Measurements from ENCODE around the gene PTGER2.

Gene PTGER2

DNA sequence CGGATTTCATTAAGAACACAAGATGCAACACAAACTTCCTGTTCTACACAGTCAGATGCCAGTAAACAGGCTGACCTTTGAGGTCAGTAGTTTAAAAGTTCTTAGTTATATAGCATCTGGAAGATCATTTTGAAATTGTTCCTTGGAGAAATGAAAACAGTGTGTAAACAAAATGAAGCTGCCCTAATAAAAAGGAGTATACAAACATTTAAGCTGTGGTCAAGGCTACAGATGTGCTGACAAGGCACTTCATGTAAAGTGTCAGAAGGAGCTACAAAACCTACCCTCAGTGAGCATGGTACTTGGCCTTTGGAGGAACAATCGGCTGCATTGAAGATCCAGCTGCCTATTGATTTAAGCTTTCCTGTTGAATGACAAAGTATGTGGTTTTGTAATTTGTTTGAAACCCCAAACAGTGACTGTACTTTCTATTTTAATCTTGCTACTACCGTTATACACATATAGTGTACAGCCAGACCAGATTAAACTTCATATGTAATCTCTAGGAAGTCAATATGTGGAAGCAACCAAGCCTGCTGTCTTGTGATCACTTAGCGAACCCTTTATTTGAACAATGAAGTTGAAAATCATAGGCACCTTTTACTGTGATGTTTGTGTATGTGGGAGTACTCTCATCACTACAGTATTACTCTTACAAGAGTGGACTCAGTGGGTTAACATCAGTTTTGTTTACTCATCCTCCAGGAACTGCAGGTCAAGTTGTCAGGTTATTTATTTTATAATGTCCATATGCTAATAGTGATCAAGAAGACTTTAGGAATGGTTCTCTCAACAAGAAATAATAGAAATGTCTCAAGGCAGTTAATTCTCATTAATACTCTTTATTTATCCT, 13.5 kb downstream of the PTGER2 start:
- H3K79me2 ChIP-seq (ENCODE audit: control insufficient read depth, insufficient read depth, low read length): no peaks in the 10 kb centered on the region
- H4K8ac ChIP-seq (ENCODE audit: low read depth, low read length): no peak overlapping the region
- no peaks in the 10 kb centered on the region for H3K36me3 ChIP-seq (ENCODE audit: control insufficient read depth, insufficient read depth, low read length)
- H3K18ac ChIP-seq (ENCODE audit: low read length): no peak overlapping the region
- no peak overlapping the region for H3K9ac ChIP-seq (ENCODE audit: low read length)
- DNase-seq: no peak
- H2BK15ac ChIP-seq (replicated peaks; ENCODE audit: low read depth): no peak overlapping the region
- no peak overlapping the region for H3K4me3 ChIP-seq (ENCODE audit: low read length)
- no peak overlapping the region for H3K56ac ChIP-seq (ENCODE audit: low read length)
- no peak overlapping the region for H4K5ac ChIP-seq (ENCODE audit: low read length)
- H2BK120ac ChIP-seq (ENCODE audit: low read depth, low read length): no peak overlapping the region
- no peak overlapping the region for H3K23ac ChIP-seq (ENCODE audit: low read length)
- no peak overlapping the region for H3K4me2 ChIP-seq (ENCODE audit: low read length)
- no peak overlapping the region for H2AK5ac ChIP-seq (ENCODE audit: low read length)
- H3K4ac ChIP-seq (ENCODE audit: low read depth, low read length): no peak overlapping the region
- no peaks in the 10 kb centered on the region for H3K79me1 ChIP-seq (ENCODE audit: low read length)
- no peaks in the 10 kb centered on the region for H3K4me1 ChIP-seq (ENCODE audit: control insufficient read depth, low read depth, low read length)
- no CpG with 5 or more reads among the region's 4 CpGs for WGBS (ENCODE audit: extremely low coverage, insufficient coverage, low lambda C conversion rate)
- no peak overlapping the region for H2BK5ac ChIP-seq (ENCODE audit: low read length)
- no peak overlapping the region for H3K27ac ChIP-seq (ENCODE audit: low read depth, low read length)
- no peaks in the 10 kb centered on the region for H3K27me3 ChIP-seq (ENCODE audit: insufficient read depth, low read length, poor library complexity)

DNA sequence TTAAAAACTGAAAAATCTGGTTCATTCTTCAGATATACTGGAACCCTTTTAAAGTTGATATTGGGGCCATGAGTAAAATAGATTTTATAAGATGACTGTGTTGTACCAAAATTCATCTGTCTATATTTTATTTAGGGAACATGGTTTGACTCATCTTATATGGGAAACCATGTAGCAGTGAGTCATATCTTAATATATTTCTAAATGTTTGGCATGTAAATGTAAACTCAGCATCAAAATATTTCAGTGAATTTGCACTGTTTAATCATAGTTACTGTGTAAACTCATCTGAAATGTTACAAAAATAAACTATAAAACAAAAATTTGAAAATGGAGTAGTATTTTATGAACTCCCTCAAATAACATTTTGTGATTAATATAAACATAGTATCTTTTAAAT, 14.2 kb downstream of the PTGER2 start:
- H2BK120ac ChIP-seq (ENCODE audit: low read depth, low read length): no peak overlapping the region
- no peak overlapping the region for H2BK15ac ChIP-seq (replicated peaks; ENCODE audit: low read depth)
- H4K5ac ChIP-seq (ENCODE audit: low read length): no peak overlapping the region
- no peaks in the 10 kb centered on the region for H3K4me1 ChIP-seq (ENCODE audit: control insufficient read depth, low read depth, low read length)
- H3K4me3 ChIP-seq (ENCODE audit: low read length): no peak overlapping the region
- H3K23ac ChIP-seq (ENCODE audit: low read length): no peak overlapping the region
- no peak overlapping the region for H3K56ac ChIP-seq (ENCODE audit: low read length)
- no peak overlapping the region for H4K8ac ChIP-seq (ENCODE audit: low read depth, low read length)
- no peak overlapping the region for H3K4ac ChIP-seq (ENCODE audit: low read depth, low read length)
- no peak overlapping the region for H3K9ac ChIP-seq (ENCODE audit: low read length)
- H3K79me1 ChIP-seq (ENCODE audit: low read length): no peaks in the 10 kb centered on the region
- H3K79me2 ChIP-seq (ENCODE audit: control insufficient read depth, insufficient read depth, low read length): no peaks in the 10 kb centered on the region
- H3K27ac ChIP-seq (ENCODE audit: low read depth, low read length): no peak overlapping the region
- H3K18ac ChIP-seq (ENCODE audit: low read length): no peak overlapping the region
- H2BK5ac ChIP-seq (ENCODE audit: low read length): no peak overlapping the region
- H3K4me2 ChIP-seq (ENCODE audit: low read length): no peak overlapping the region
- DNase-seq: no peak
- no peaks in the 10 kb centered on the region for H3K36me3 ChIP-seq (ENCODE audit: control insufficient read depth, insufficient read depth, low read length)
- H2AK5ac ChIP-seq (ENCODE audit: low read length): no peak overlapping the region
- H3K27me3 ChIP-seq (ENCODE audit: insufficient read depth, low read length, poor library complexity): no peaks in the 10 kb centered on the region

DNA sequence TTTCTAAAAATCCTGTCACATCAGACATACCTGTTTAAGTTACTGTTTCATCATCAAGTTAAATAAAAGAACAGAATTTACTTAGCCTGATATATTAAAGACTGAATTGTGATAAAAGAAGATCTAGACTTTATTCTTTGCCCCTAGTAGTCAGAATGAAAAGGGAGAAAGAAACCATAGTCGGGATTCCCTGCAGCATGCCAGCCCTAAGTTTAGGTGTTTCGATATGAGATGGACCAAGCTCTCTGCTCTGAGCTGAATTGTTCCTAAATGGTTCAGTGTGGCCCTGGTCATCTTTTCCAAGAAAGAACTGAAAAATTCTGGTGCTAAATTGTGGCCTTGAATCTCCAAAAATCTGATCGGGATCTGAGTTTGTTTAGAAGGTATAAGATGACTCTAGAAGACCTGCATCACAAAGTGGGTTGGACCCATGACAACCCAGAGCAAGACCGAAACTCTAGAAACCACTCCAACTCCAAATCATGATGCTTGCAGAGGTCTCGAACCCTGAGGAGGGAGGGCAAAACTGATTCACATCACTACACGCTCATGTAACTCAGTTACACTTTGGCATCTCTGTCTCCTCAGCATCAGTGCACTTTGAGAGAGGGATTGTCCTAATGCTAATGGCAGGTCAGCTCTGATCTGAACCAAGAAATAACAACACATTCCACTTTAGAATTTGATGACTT, 15.7 kb downstream of the PTGER2 start:
- Histone ChIP-seq H3K23ac (ENCODE audit: low read length) (no peak overlapping the region), H2BK5ac (ENCODE audit: low read length) (no peak overlapping the region), H3K9ac (ENCODE audit: low read length) (no peak overlapping the region), H3K27me3 (ENCODE audit: insufficient read depth, low read length, poor library complexity) (no peaks in the 10 kb centered on the region), H2BK15ac (replicated peaks; ENCODE audit: low read depth) (no peak overlapping the region), H3K79me1 (ENCODE audit: low read length) (no peaks in the 10 kb centered on the region), H2AK5ac (ENCODE audit: low read length) (no peak overlapping the region), H4K8ac (ENCODE audit: low read depth, low read length) (no peak overlapping the region), H3K36me3 (ENCODE audit: control insufficient read depth, insufficient read depth, low read length) (no peaks in the 10 kb centered on the region), H3K27ac (ENCODE audit: low read depth, low read length) (no peak overlapping the region), H4K5ac (ENCODE audit: low read length) (no peak overlapping the region), H3K4me1 (ENCODE audit: control insufficient read depth, low read depth, low read length) (no peaks in the 10 kb centered on the region), H3K79me2 (ENCODE audit: control insufficient read depth, insufficient read depth, low read length) (no peaks in the 10 kb centered on the region), H3K4ac (ENCODE audit: low read depth, low read length) (no peak overlapping the region), H3K4me2 (ENCODE audit: low read length) (no peak overlapping the region), H3K18ac (ENCODE audit: low read length) (no peak overlapping the region), H3K4me3 (ENCODE audit: low read length) (no peak overlapping the region), H3K56ac (ENCODE audit: low read length) (no peak overlapping the region), H2BK120ac (ENCODE audit: low read depth, low read length) (no peak overlapping the region)
- DNase-seq: no peak
- WGBS (ENCODE audit: extremely low coverage, insufficient coverage, low lambda C conversion rate): no CpG with 5 or more reads among the region's 6 CpGs

DNA sequence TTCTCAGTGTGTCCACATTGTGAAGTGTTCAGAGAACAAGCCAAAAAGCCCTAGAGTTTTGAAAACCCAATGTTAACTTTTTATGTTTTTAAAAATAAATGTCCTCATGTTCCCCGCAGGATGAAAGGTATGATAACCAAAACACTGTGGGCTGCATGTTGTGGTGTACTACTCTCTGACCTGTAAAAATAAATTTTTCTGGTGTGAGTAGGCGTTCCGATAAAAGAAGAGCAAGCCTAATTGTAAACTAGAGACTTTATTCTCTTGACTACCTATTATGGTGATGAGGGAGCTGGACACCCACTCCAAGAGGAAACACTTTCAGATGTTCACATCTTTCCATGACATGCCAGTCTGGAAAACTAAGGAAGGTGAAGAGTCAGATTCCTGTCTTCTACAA, 18.2 kb downstream of the PTGER2 start:
- H3K4me2 ChIP-seq (ENCODE audit: low read length): no peak overlapping the region
- H2BK15ac ChIP-seq (replicated peaks; ENCODE audit: low read depth): no peak overlapping the region
- H2AK5ac ChIP-seq (ENCODE audit: low read length): no peak overlapping the region
- no peaks in the 10 kb centered on the region for H3K36me3 ChIP-seq (ENCODE audit: control insufficient read depth, insufficient read depth, low read length)
- H2BK120ac ChIP-seq (ENCODE audit: low read depth, low read length): no peak overlapping the region
- no peak overlapping the region for H3K4me3 ChIP-seq (ENCODE audit: low read length)
- H3K27me3 ChIP-seq (ENCODE audit: insufficient read depth, low read length, poor library complexity): no peaks in the 10 kb centered on the region
- H3K56ac ChIP-seq (ENCODE audit: low read length): no peak overlapping the region
- no CpG with 5 or more reads among the region's 3 CpGs for WGBS (ENCODE audit: extremely low coverage, insufficient coverage, low lambda C conversion rate)
- no peaks in the 10 kb centered on the region for H3K79me1 ChIP-seq (ENCODE audit: low read length)
- no peaks in the 10 kb centered on the region for H3K79me2 ChIP-seq (ENCODE audit: control insufficient read depth, insufficient read depth, low read length)
- no peak overlapping the region for H3K18ac ChIP-seq (ENCODE audit: low read length)
- H4K8ac ChIP-seq (ENCODE audit: low read depth, low read length): no peak overlapping the region
- H3K27ac ChIP-seq (ENCODE audit: low read depth, low read length): no peak overlapping the region
- no peak overlapping the region for H2BK5ac ChIP-seq (ENCODE audit: low read length)
- H3K4me1 ChIP-seq (ENCODE audit: control insufficient read depth, low read depth, low read length): no peaks in the 10 kb centered on the region
- no peak overlapping the region for H3K23ac ChIP-seq (ENCODE audit: low read length)
- no peak overlapping the region for H3K9ac ChIP-seq (ENCODE audit: low read length)
- no peak overlapping the region for H4K5ac ChIP-seq (ENCODE audit: low read length)
- no peak for DNase-seq
- H3K4ac ChIP-seq (ENCODE audit: low read depth, low read length): no peak overlapping the region

DNA sequence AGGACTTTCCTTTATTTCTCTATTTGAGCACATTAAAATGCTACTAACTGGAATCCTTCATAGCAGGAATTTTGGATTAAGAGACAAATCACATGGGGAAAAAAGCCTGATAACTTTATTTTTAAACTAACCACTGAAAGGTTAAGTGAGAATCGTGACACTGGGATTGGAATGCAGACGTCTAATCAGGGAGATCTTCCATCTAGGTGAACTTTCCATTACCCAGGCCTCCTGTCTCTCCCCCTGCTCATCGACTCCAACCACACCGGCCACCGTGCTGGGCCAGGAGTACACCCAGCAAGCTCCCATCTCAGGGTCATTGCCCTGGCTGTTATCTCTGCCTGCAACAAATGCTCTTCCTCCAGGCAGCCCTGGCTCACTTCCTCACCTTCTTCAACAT, 19.0 kb downstream of the PTGER2 start:
- DNase-seq: no peak
- no peak overlapping the region for H4K5ac ChIP-seq (ENCODE audit: low read length)
- no peak overlapping the region for H3K23ac ChIP-seq (ENCODE audit: low read length)
- H3K4me3 ChIP-seq (ENCODE audit: low read length): no peak overlapping the region
- H3K4me1 ChIP-seq (ENCODE audit: control insufficient read depth, low read depth, low read length): no peaks in the 10 kb centered on the region
- no peak overlapping the region for H3K9ac ChIP-seq (ENCODE audit: low read length)
- H2BK5ac ChIP-seq (ENCODE audit: low read length): no peak overlapping the region
- no peaks in the 10 kb centered on the region for H3K36me3 ChIP-seq (ENCODE audit: control insufficient read depth, insufficient read depth, low read length)
- H3K79me1 ChIP-seq (ENCODE audit: low read length): no peaks in the 10 kb centered on the region
- no peak overlapping the region for H3K4ac ChIP-seq (ENCODE audit: low read depth, low read length)
- H3K27me3 ChIP-seq (ENCODE audit: insufficient read depth, low read length, poor library complexity): no peaks in the 10 kb centered on the region
- no peak overlapping the region for H2AK5ac ChIP-seq (ENCODE audit: low read length)
- no peak overlapping the region for H3K56ac ChIP-seq (ENCODE audit: low read length)
- H3K18ac ChIP-seq (ENCODE audit: low read length): no peak overlapping the region
- no CpG with 5 or more reads among the region's 5 CpGs for WGBS (ENCODE audit: extremely low coverage, insufficient coverage, low lambda C conversion rate)
- no peak overlapping the region for H2BK15ac ChIP-seq (replicated peaks; ENCODE audit: low read depth)
- H2BK120ac ChIP-seq (ENCODE audit: low read depth, low read length): no peak overlapping the region
- no peaks in the 10 kb centered on the region for H3K79me2 ChIP-seq (ENCODE audit: control insufficient read depth, insufficient read depth, low read length)
- no peak overlapping the region for H3K27ac ChIP-seq (ENCODE audit: low read depth, low read length)
- H3K4me2 ChIP-seq (ENCODE audit: low read length): no peak overlapping the region
- H4K8ac ChIP-seq (ENCODE audit: low read depth, low read length): no peak overlapping the region
